K562 (cell line): Measurements from ENCODE around the gene PPCDC. TPM values are rescaled to one million over a fixed set of nuclear protein-coding genes. Genes with fewer than 3 reads are reported as not detected.
A peak's percentile ranks its signal among the peaks of the same experiment; 100 is the strongest.

Experiments used
- ATAC-seq: fragments of 200-7000 bp; cut with Tn5 transposase; 3 replicates; pipeline ENCODE4 v1.9.1; 2020; ENCODE audit warnings: moderate library complexity
- BruUV-seq: library from RNA; stranded (reverse); fragments of 400-500 nt; replicated peaks from 2 replicates; lab custom pipeline; 2021; lab: Mats Ljungman, UMichigan
- CTCF ChIA-PET: fragments of 300-600 bp; formaldehyde crosslinking; extraction: SDS; loops from one replicate; lab custom pipeline; 2021; ENCODE audit warnings: low intra/inter-chr PET ratio; lab: Yijun Ruan, JAX
- POLR2A ChIA-PET: fragments of 300-600, 350-650 bp; sonication (Branson Sonifier 250); formaldehyde crosslinking; extraction: SDS; loops from one replicate; lab custom pipeline; 2021; ENCODE audit warnings: antibody characterized with exemption, inconsistent platforms; lab: Yijun Ruan, JAX
- DNase-seq, 4 experiments: peaks; one replicate each; pipeline versions ENCODE4 v3.0.0 to v3.0.0-alpha.2; 2011 to 2018; ENCODE audit warnings: low spot score in 3 of 4, mixed read lengths in 3 of 4; ENCODE audit errors: extremely low read depth in 1 of 4
- FAIRE-seq: peaks from 2 replicates; lab custom pipeline; 2011; peaks lifted over from hg19 to GRCh38; lab: Jason Lieb, UNC
- H2AFZ ChIP-seq: 2 replicates; pipeline ENCODE4 v1.6.0; 2011; ENCODE audit warnings: low read depth, low read length, control low read depth, inconsistent platforms
- H3K27ac ChIP-seq: fragments of 200-600 bp; 3 replicates; pipeline ENCODE4 v1.8.0; 2011; ENCODE audit warnings: low read depth, mild to moderate bottlenecking, control low read depth, inconsistent platforms, low read length, moderate library complexity, mixed read lengths; ENCODE audit errors: extremely low read depth
- H3K27me3 ChIP-seq, 2 experiments: fragments of 300-600 bp in 1 of 2; 2 replicates in 1 of 2; 3 replicates in 1 of 2; pipeline versions ENCODE4 v1.6.0 to v1.8.0; 2011; ENCODE audit warnings: inconsistent platforms in 2 of 2, low read length in 2 of 2, mild to moderate bottlenecking in 1 of 2, mixed read lengths in 1 of 2, moderate library complexity in 1 of 2; ENCODE audit not compliant: control insufficient read depth in 2 of 2, insufficient read depth in 2 of 2
- H3K36me3 ChIP-seq: fragments of 300-600 bp; 3 replicates; pipeline ENCODE4 v1.8.0; 2011; ENCODE audit warnings: mild to moderate bottlenecking, low read length, inconsistent platforms; ENCODE audit not compliant: control insufficient read depth, insufficient read depth
- H3K4me1 ChIP-seq, 2 experiments: fragments of 200-600 bp in 1 of 2; replicated peaks in 1 of 2; 2 replicates in 1 of 2; 3 replicates in 1 of 2; pipeline versions ENCODE4 v1.5.1 to v1.8.0; 2011; ENCODE audit warnings: inconsistent platforms in 2 of 2, low read length in 2 of 2, mild to moderate bottlenecking in 1 of 2, mixed read lengths in 1 of 2, moderate library complexity in 1 of 2; ENCODE audit not compliant: control insufficient read depth in 2 of 2, insufficient read depth in 2 of 2
- H3K4me2 ChIP-seq: 2 replicates; pipeline ENCODE4 v1.6.1; 2011; ENCODE audit warnings: low read length, control low read depth, inconsistent platforms, mixed read lengths; ENCODE audit not compliant: insufficient read depth
- H3K4me3 ChIP-seq: fragments of 200-600 bp; sonication (generic), shearing (Covaris generic); 2 replicates; pipeline ENCODE4 v1.5.1; 2016; ENCODE audit warnings: control low read depth, inconsistent platforms
- H3K79me2 ChIP-seq: fragments of 200-600 bp; 3 replicates; pipeline ENCODE4 v1.8.0; 2011; ENCODE audit warnings: low read length, inconsistent platforms; ENCODE audit not compliant: control insufficient read depth, insufficient read depth
- H3K9ac ChIP-seq, 2 experiments: 2 replicates each; pipeline versions ENCODE4 v1.6.0 to v1.6.1; 2011; ENCODE audit warnings: low read depth in 2 of 2, low read length in 2 of 2, control low read depth in 1 of 2, inconsistent platforms in 1 of 2, mild to moderate bottlenecking in 1 of 2, mixed read lengths in 1 of 2; ENCODE audit not compliant: insufficient read depth in 1 of 2
- H3K9me1 ChIP-seq: one replicate; pipeline ENCODE4 v1.6.0; 2011; ENCODE audit warnings: inconsistent platforms, mild to moderate bottlenecking, low read length, moderate library complexity; ENCODE audit not compliant: control insufficient read depth, insufficient read depth
- H3K9me3 ChIP-seq: replicated peaks from 2 replicates; pipeline ENCODE4 v1.5.1; 2011; ENCODE audit warnings: low read depth, low read length, inconsistent platforms; ENCODE audit not compliant: control insufficient read depth, insufficient read depth
- H4K20me1 ChIP-seq: replicated peaks from 2 replicates; pipeline ENCODE4 v1.6.1; 2011; ENCODE audit warnings: low read length, inconsistent platforms, mixed read lengths; ENCODE audit not compliant: control insufficient read depth, insufficient read depth
- CBFA2T2 ChIP-seq: fragments of 450-650 bp; conservative IDR thresholded peaks from 2 replicates; pipeline ENCODE4 v1.6.1; 2017; ENCODE audit warnings: mild to moderate bottlenecking
- CBFA2T3 ChIP-seq: fragments of 450-650 bp; IDR thresholded peaks from 2 replicates; pipeline ENCODE4 v1.6.1; 2017
- EGR1 ChIP-seq: fragments of 450-650 bp; conservative IDR thresholded peaks from 2 replicates; pipeline ENCODE4 v1.6.1; 2017; ENCODE audit warnings: mild to moderate bottlenecking
- FIP1L1 ChIP-seq: fragments of 200-400 bp; formaldehyde crosslinking; IDR thresholded peaks from 2 replicates; pipeline ENCODE4 v1.6.1; 2018; ENCODE audit warnings: mild to moderate bottlenecking, low read depth, low read length; ENCODE audit not compliant: poor library complexity, severe bottlenecking
- IFI16 ChIP-seq: fragments of 250-450 bp; sonication (Bioruptor Pico); IDR thresholded peaks from 2 replicates; pipeline ENCODE4 v2.1.2; 2022; ENCODE audit warnings: mild to moderate bottlenecking, inconsistent platforms
- LCOR ChIP-seq: sonication (generic); formaldehyde crosslinking; IDR thresholded peaks from 2 replicates; pipeline ENCODE4 v1.8.0; 2022; ENCODE audit warnings: mild to moderate bottlenecking, missing genetic modification reagents
- MCM3 ChIP-seq: fragments of 450-650 bp; IDR thresholded peaks from 2 replicates; pipeline ENCODE4 v1.6.1; 2016
- MTF1 ChIP-seq: fragments of 250-450 bp; sonication (Bioruptor Pico); IDR thresholded peaks from 2 replicates; pipeline ENCODE4 v1.9.0; 2021; ENCODE audit warnings: moderate library complexity, mild to moderate bottlenecking, inconsistent platforms, borderline replicate concordance
- PURB ChIP-seq: sonication (generic); formaldehyde crosslinking; IDR thresholded peaks from 2 replicates; pipeline ENCODE4 v1.9.0; 2021; ENCODE audit warnings: low read depth, mild to moderate bottlenecking, missing genetic modification reagents
- RBFOX2 ChIP-seq: fragments of 200-400 bp; formaldehyde crosslinking; IDR thresholded peaks from 2 replicates; pipeline ENCODE4 v1.6.1; 2017; ENCODE audit warnings: low read depth, mild to moderate bottlenecking, low read length, moderate library complexity
- ZNF232 ChIP-seq: sonication (generic); formaldehyde crosslinking; IDR thresholded peaks from 2 replicates; pipeline ENCODE4 v1.8.0; 2022; ENCODE audit warnings: mild to moderate bottlenecking, missing genetic modification reagents
- ZSCAN29 ChIP-seq: fragments of 450-650 bp; IDR thresholded peaks from 2 replicates; pipeline ENCODE4 v1.6.1; 2017
- WGBS: fragments of 100-300 bp; shearing (Covaris generic); methylation state at CpG from one replicate; pipeline ENCODE4 v1.1.6; 2016; ENCODE audit warnings: low coverage, mixed read lengths; ENCODE audit not compliant: insufficient coverage; ENCODE audit errors: missing lambda C conversion rate; 5-methylcytosine and 5-hydroxymethylcytosine counted together
- in situ Hi-C: fragments of 300-500 bp; cut with MboI; formaldehyde crosslinking; loops from 4 replicates; pipeline ENCODE4 v1.15.0; 2018; ENCODE audit warnings: inconsistent platforms, mixed read lengths
- intact Hi-C: fragments of 100-400 bp; cut with micrococcal nuclease; formaldehyde crosslinking; loops from 2 replicates; pipeline ENCODE4 v1.14.2; 2022
- polyA plus RNA-seq, 8 experiments: library from polyadenylated mRNA; depleted of rRNA in 4 of 8; stranded (reverse) in 5 of 8; unstranded in 3 of 8; fragments of >200 nt; fragmentation: Nextera tagmentation in 2 of 8; fragmentation: Illumina TruSeq in 1 of 8; extraction: Ambion mirVana in 2 of 8; extraction: Trizol in 1 of 8; gene quantifications; 2 replicates each; pipeline versions ENCODE4 v1.2.1 to v1.2.3, GENCODE V29; 2011 to 2014; ENCODE audit warnings: inconsistent platforms in 1 of 8, missing spikeins in 1 of 8
- total RNA-seq, 7 experiments: library from RNA; depleted of rRNA in 6 of 7; stranded (reverse); fragments of >200 nt in 6 of 7; fragmentation: Illumina TruSeq in 2 of 7; extraction: Trizol in 2 of 7; gene quantifications; 2 replicates each; pipeline versions ENCODE4 v1.2.1 to v1.2.3, GENCODE V29; 2011 to 2021; ENCODE audit warnings: low replicate concordance in 1 of 7

The PPCDC gene
- total and polyA plus RNA-seq, 9 of the 15 experiments (the other 6 are each of a cell fraction or from before 2014, with no cell fraction given) = 10.9 to 53.6 (median 16.7) TPM

DNA sequence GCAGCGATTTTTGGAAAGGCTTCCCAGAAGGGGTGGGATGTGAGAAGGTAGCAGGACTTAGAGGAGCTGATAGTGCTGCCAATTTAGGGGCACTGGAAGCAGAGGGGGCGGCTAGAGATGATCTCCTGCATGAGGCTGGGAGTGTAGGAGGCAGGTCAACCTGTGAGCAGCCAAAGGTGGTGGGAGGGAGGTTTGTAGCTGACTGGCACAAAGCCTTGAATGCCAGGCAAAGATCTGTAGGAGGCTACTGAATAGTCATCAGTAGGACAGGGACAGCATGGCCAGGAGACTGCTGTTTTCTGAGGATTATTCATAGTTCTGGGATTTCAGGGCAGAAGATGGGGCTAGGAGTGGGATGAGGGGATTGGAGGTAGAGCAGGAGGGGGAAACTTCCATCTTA lies 25.8 kb upstream of the PPCDC start (continued):
- TF ChIP-seq FIP1L1 = no peak

DNA sequence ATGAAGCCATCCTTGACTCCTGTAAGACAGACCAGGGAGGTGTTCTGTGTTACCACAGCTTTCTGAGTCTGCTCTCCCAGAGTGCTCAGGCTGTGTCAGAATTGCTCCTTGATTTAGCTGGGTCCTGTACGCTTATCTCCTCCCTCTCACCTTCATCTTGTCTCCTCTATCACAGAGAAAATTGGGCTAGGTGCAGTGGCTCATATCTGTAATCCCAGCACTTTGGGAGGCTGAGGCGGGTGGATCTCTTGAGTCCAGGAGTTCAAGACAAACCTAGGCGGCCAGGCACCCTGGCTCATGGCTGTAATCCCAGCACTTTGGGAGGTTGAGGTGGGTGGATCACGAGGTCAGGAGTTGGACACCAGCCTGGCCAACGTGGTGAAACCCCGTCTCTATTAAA lies 22.1 kb upstream of the PPCDC start:
- no peaks in the 10 kb centered on the region; a peak in 2 of 5 replicates for H3K4me1 ChIP-seq
- TF ChIP-seq CBFA2T2 = peak; percentile 60
- TF ChIP-seq CBFA2T3 = peak; percentile 71
- TF ChIP-seq ZSCAN29 = no peak
- no peak for TF ChIP-seq LCOR (CRISPR knock-in tag)
- no peak for TF ChIP-seq PURB (CRISPR knock-in tag)
- TF ChIP-seq MCM3 = no peak
- no peak for TF ChIP-seq IFI16 (CRISPR knock-in tag)
- no peak for TF ChIP-seq ZNF232
- no peak for TF ChIP-seq RBFOX2
- TF ChIP-seq EGR1 = peak; percentile 44; the same call in 1 of the 2 replicates
- no peak for TF ChIP-seq MTF1 (CRISPR knock-in tag)
- no TSS peak for BruUV-seq
- ChIA-PET CTCF (no interaction called here), POLR2A (interaction anchor here (0.7 kb wide), 1 partner anchor 201 kb away, joined by 3 read pairs; no protein-coding TSS in a partner anchor)
- in situ Hi-C loops (no loop called here), intact Hi-C loops (no loop called here)
- H3K27me3 ChIP-seq = peaks cover 17 to 55% of the 10 kb centered on the region in 2 experiments; a peak in 4 of 5 replicates
- no peaks in the 10 kb centered on the region for H3K9me3 ChIP-seq
- no peak overlapping the region for H3K27ac ChIP-seq
- H3K9ac ChIP-seq = no peak overlapping the region
- WGBS = 0% methylated on average over 6 of the region's 6 CpGs
- FAIRE-seq (no peak), ATAC-seq (peak; percentile 65), DNase-seq (peak in 1 of 4 experiments; percentile 24)
- H4K20me1 ChIP-seq = peaks cover 5% of the 10 kb centered on the region
- no peaks in the 10 kb centered on the region for H3K9me1 ChIP-seq
- no peak overlapping the region for H2AFZ ChIP-seq
- no peak overlapping the region for H3K4me3 ChIP-seq
- H3K79me2 ChIP-seq = no peaks in the 10 kb centered on the region
- H3K4me2 ChIP-seq = no peak overlapping the region
- no peaks in the 10 kb centered on the region for H3K36me3 ChIP-seq
